Astrocyte of the spinal cord (primary cell): ENCODE data around the gene PRR13.

ENCODE experiments used
- DNase-seq: peaks from one replicate; pipeline ENCODE4 v3.0.0; 2011; ENCODE audit warnings: low read depth, low spot score
- H3K4me3 ChIP-seq: 2 replicates; pipeline ENCODE4 v1.5.1; 2011; ENCODE audit warnings: low read depth, mild to moderate bottlenecking, low read length, moderate library complexity
- in situ Hi-C: cut with HindIII; loops from 2 replicates; pipeline ENCODE4 v1.10.0; 2017; ENCODE audit warnings: low sequenced_read_pairs
- TF ChIP-seq, protein P1 (sequence below): IDR thresholded peaks from 2 replicates; pipeline ENCODE4 v1.5.1; 2012; ENCODE audit warnings: low read depth, mild to moderate bottlenecking, low read length, inconsistent platforms

Gene PRR13

DNA sequence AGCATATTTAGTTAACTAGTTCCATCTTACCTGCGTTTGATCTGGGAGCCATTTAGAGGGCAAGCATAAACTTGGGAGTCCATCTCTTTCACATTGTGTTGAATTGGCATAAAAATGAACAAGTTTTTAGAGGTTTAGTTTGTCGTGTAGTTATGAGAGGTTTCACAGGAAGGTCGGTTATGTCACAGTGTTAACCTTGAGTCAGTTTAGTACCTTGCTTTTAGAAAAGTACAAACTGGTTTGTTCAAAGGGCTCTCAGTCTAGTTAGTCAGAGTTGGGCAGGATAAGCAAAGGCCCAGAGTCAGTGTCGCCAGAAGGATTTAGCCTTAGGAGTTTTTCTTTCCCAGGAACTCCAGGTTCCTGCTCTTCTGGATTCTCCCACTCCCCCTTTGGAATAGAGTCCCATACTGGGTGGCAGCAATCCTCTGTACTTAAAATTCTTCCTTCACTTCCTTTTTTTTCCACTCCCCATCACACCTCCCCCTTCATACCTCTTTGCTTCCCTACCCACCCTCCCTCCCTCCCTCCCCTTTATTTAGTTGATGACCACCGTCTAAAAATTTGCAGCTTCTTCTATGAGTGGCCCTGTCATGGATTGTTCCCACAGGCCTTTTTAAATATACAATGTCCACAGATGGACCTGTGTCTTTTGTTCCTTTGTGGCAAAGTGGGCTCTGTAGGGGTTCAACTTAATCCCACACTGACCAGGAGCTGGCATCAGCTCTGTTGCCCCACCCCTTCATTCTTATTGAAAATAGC lies 22.4 kb downstream of the PRR13 start:
- DNase-seq, result no peak
- TF ChIP-seq, protein P1, sequence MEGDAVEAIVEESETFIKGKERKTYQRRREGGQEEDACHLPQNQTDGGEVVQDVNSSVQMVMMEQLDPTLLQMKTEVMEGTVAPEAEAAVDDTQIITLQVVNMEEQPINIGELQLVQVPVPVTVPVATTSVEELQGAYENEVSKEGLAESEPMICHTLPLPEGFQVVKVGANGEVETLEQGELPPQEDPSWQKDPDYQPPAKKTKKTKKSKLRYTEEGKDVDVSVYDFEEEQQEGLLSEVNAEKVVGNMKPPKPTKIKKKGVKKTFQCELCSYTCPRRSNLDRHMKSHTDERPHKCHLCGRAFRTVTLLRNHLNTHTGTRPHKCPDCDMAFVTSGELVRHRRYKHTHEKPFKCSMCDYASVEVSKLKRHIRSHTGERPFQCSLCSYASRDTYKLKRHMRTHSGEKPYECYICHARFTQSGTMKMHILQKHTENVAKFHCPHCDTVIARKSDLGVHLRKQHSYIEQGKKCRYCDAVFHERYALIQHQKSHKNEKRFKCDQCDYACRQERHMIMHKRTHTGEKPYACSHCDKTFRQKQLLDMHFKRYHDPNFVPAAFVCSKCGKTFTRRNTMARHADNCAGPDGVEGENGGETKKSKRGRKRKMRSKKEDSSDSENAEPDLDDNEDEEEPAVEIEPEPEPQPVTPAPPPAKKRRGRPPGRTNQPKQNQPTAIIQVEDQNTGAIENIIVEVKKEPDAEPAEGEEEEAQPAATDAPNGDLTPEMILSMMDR, result no peak
- in situ Hi-C loops, result no loop called here
- no peak overlapping the region for H3K4me3 ChIP-seq

DNA sequence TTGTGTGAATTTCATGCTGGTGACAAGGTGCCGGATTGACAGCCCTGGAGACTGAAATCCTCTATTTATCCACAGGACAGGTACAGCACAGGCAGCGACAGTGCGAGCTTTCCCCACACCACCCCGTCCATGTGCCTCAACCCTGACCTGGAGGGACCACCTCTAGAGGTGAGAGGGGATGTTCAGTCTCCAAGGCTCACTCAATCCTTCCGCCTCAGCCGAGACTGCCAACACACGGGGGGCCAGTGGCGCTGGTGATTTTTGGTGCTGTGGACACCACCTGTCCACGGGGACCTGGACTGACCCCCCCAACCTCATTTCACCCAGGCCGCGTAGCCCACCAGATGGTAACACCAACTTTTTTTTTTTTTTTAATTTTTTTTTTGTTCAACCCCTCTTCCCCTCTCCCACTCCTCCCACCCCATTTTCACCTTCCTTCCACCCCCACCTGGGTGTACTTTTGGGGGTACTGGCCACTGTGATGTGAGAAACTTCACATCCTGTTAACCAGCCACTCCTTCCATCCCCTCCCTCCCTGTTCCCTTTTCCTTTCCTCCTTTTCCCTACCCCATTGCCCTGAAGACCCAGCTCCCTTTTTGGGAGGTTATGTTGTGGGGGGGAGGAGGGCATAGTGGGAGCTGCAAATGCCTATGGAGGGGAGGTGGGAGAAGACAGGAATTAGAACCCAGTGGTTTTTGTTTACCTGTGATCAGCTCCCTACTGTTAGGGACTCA lies 23.3 kb downstream of the PRR13 start:
- TF ChIP-seq, protein P1, result no peak
- in situ Hi-C loops, result no loop called here

DNA sequence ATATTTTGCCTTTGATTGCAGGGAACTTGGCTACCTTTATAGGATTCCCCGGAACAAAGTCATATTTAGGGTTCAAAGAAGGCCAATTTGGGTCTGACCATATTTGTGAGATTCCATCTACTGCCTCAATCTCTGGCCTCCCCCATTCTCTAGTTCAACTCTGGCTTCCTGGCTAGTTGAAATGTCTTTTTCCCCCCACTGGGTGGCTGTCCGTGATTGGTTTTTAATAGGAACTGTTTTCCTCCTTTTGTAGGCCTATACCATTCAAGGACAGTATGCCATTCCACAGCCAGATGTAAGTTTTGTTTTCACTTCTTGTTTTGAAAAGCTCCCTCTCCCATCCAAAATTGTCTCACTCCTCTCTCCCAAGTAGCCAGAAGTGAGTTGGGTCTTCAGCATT lies 24.1 kb downstream of the PRR13 start:
- no peak overlapping the region for H3K4me3 ChIP-seq
- DNase-seq, result no peak
- TF ChIP-seq, protein P1, result no peak
- in situ Hi-C loops, result no loop called here

More for the DNA sequence above, 23.3 kb downstream of the PRR13 start:
- no peak overlapping the region for H3K4me3 ChIP-seq
- no peak for DNase-seq

DNA sequence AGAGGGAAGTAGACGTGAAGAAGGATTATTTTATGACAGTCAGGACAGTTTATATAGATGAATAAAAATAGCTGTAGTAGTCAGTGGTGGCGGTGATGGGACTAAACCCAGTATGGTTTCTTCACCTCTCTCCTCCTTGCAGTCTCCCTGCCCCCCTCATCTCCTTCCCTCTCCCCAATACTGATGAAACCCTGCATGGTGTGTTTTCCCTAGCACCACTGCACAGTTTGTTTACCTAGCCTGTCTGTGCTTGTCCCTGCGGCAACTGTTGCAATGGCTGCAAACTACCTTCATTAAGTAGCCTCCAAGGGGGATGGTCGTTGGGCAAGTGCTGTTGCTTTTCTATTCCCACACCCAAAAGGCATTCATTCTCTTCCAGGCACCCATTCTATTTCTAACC lies 25.1 kb downstream of the PRR13 start:
- H3K4me3 ChIP-seq, result no peak overlapping the region
- DNase-seq, result no peak
- TF ChIP-seq, protein P1, result no peak
- in situ Hi-C loops, result no loop called here

DNA sequence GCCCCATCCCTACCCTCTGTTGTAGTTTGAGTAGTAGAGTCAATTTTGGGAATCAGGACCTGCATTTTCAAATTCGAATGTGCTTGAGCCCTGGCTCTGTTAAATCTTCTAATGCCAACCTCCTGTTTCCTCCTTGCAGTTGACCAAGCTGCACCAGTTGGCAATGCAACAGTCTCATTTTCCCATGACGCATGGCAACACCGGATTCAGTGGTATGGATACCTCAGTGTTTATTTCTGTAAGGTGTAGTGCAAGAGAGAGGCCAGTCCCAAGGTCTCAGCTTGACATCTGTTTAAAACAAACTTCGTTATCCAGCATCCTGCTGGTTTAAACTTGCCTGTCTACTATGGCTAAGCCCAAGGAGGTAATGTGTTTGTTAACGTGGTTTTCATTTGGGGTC lies 25.5 kb downstream of the PRR13 start:
- no peak for DNase-seq
- no peak overlapping the region for H3K4me3 ChIP-seq
- in situ Hi-C loops, result no loop called here
- TF ChIP-seq, protein P1, result no peak

DNA sequence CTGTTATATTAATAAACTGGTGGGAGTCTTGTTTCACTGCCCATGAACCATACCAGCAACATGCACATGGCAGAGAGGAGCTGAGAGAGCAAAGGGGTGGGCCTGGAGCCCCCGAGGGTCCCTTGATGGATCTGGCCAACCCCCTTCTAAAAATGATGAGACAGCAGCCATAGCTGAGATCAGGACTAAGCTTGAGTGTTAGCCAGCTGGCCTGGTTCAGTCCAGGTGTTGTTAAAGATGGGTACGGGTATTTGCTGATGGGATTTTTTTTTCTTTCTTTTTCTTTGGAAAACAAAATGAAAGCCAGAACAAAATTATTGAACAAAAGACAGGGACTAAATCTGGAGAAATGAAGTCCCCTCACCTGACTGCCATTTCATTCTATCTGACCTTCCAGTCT lies 26.3 kb downstream of the PRR13 start:
- in situ Hi-C loops, result no loop called here
- no peak overlapping the region for H3K4me3 ChIP-seq
- DNase-seq, result no peak
- TF ChIP-seq, protein P1, result no peak
